ENCODE data around the gene FBF1. TPM values are rescaled to one million over a fixed set of nuclear protein-coding genes. Genes with fewer than 3 reads are reported as not detected.

The FBF1 gene
- total and polyA plus RNA-seq, 5 experiments from 2014 or later, result 2.4 to 54.6 (median 8.0) TPM

- H3K36me3 Mint-ChIP-seq, result peaks cover 0 to 12% (median 0%) of the 10 kb centered on the region in 3 donors
- H3K4me3 Mint-ChIP-seq, result peak overlapping the region; percentile 74 to 96 (median 90)
- no peaks in the 10 kb centered on the region for H3K27me3 Mint-ChIP-seq
- H3K9me3 Mint-ChIP-seq, result no peaks in the 10 kb centered on the region
- peaks cover 3 to 18% (median 15%) of the 10 kb centered on the region in 4 donors for H3K4me1 Mint-ChIP-seq
- POLR2A ChIA-PET, result interaction anchor here (0.5 to 1.3 kb wide), 10 partner anchors 10 to 510 kb away, joined by 3 to 17 read pairs (median 4); partner anchors contain the start of genes ACOX1, TEN1, TRIM65 and UNK
- DNase-seq (no peak), ATAC-seq (no peak)
- peak overlapping the region in 8 of 10 donors; percentile 19 to 97 (median 86) for H3K27ac Mint-ChIP-seq
Measured at GRCh38 chr17:75941442-75941819, 589 bp upstream of the FBF1 start.

GRCh38 chr17:75937652-75938051 is 3.2 kb downstream of the FBF1 start:
- Mint-ChIP-seq H3K36me3 (peaks cover 0 to 2% (median 0%) of the 10 kb centered on the region in 3 donors), H3K4me3 (peak overlapping the region in 1 of 10 donors; percentile 15), H3K27me3 (no peaks in the 10 kb centered on the region), H3K9me3 (no peaks in the 10 kb centered on the region), H3K27ac (no peak overlapping the region), H3K4me1 (peaks cover 3 to 18% (median 15%) of the 10 kb centered on the region in 4 donors)
- DNase-seq (no peak), ATAC-seq (no peak)
- POLR2A ChIA-PET, result no interaction called here

- no peaks in the 10 kb centered on the region for H3K27me3 Mint-ChIP-seq
- peaks cover 0 to 4% (median 3%) of the 10 kb centered on the region in 3 donors for H3K36me3 Mint-ChIP-seq
- no peak overlapping the region for H3K4me3 Mint-ChIP-seq
- DNase-seq (no peak), ATAC-seq (no peak)
- no peaks in the 10 kb centered on the region for H3K9me3 Mint-ChIP-seq
- H3K4me1 Mint-ChIP-seq, result no peaks in the 10 kb centered on the region
- H3K27ac Mint-ChIP-seq, result no peak overlapping the region
- POLR2A ChIA-PET, result no interaction called here
Measured at GRCh38 chr17:75933808-75934207, 7.0 kb downstream of the FBF1 start.

DNA sequence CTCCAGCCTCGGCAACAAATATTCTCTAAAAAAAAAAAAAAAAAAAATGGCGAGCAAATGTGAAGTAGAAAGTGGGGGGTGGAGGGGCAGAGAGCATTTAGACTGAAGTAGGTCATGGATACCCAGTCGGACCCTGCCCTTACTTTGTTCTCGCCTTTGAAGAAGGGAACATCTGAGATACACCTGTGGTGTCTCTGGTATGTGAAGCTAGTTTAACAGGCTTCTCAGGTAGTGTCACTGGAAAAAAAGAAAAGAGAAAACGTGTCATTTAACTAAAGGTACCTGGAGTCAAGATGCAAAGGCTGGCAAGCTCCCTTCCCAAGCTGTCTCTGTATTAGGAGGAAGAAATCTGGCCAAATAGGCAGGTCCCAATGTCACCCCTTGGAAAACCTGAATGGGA is 8.0 kb downstream of the FBF1 start:
- POLR2A ChIA-PET, result no interaction called here
- H3K27me3 Mint-ChIP-seq, result no peaks in the 10 kb centered on the region
- H3K4me3 Mint-ChIP-seq, result no peak overlapping the region
- H3K9me3 Mint-ChIP-seq, result no peaks in the 10 kb centered on the region
- no peak overlapping the region for H3K27ac Mint-ChIP-seq
- no peak for DNase-seq
- no peak for ATAC-seq
- peaks cover 0 to 4% (median 3%) of the 10 kb centered on the region in 3 donors for H3K36me3 Mint-ChIP-seq
- H3K4me1 Mint-ChIP-seq, result no peaks in the 10 kb centered on the region

GRCh38 chr17:75931062-75931461 is 9.8 kb downstream of the FBF1 start:
- POLR2A ChIA-PET, result no interaction called here
- no peak for DNase-seq
- Mint-ChIP-seq H3K27me3 (no peaks in the 10 kb centered on the region), H3K9me3 (no peaks in the 10 kb centered on the region), H3K4me1 (no peaks in the 10 kb centered on the region), H3K4me3 (no peak overlapping the region), H3K27ac (peak overlapping the region in 1 of 10 donors; percentile 43), H3K36me3 (peaks cover 0 to 10% (median 3%) of the 10 kb centered on the region in 3 donors)
- no peak for ATAC-seq

DNA sequence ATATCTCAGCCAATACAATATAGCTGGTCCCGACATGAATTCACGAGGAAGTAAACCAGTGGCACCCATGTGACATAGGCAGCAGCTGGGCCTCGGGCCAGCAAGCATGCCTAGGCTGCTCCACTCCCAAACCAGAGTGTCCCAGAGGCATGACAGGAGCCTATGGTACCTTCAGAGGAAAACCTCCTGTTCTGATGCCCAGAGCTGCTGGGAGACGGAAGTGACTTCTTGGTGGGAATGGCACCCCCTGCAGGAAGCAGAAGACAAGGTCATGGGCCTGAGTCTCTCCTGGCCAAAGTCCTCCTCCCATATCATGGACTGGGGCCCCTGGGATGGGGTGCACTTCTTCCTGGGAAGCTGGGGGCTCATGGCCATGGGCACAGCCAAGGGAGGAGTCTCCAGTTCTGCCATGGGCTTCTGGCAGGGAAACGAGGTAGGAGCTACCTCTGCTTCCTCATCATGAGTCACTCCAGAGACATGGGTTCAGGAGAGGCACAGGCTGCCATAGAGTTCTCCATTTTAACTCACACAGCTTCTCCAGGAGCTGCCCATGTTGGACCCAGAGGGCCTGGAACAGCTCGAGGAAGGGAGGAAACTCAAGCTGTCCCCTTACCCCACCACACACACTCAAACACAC is 13.4 kb downstream of the FBF1 start:
- Mint-ChIP-seq H3K4me1 (no peaks in the 10 kb centered on the region), H3K4me3 (no peak overlapping the region), H3K27ac (no peak overlapping the region), H3K27me3 (no peaks in the 10 kb centered on the region), H3K9me3 (no peaks in the 10 kb centered on the region), H3K36me3 (peaks cover 0 to 8% (median 3%) of the 10 kb centered on the region in 3 donors)
- no peak for ATAC-seq
- DNase-seq, result no peak
- POLR2A ChIA-PET, result interaction anchor here (0.6 to 1.2 kb wide), 2 partner anchors 9 to 42 kb away, joined by 3 to 6 read pairs; no protein-coding TSS in a partner anchor

DNA sequence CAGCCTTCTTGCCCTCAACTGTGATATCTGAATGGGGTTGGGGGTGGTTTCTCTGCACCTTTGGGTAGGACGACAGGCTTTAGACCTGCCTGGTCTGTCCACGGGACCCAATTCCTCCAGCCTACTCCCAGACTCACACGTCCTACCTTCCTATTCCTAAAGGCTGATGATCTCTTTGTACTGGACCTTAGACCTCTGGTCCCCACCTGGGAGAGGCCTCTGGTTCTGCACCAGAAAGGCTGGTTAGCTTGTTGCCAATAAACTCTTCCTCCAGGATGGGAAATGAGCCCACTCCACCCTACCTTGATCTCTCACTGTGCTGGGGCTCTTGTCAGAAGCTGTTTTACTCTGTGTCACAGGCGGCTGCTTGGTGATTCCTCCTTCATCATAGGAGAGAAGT is 14.4 kb downstream of the FBF1 start:
- H3K9me3 Mint-ChIP-seq, result no peaks in the 10 kb centered on the region
- POLR2A ChIA-PET, result interaction anchor here (0.5 kb wide), 1 partner anchor 40 kb away, joined by 8 read pairs; no protein-coding TSS in a partner anchor
- no peaks in the 10 kb centered on the region for H3K27me3 Mint-ChIP-seq
- peaks cover 0 to 8% (median 3%) of the 10 kb centered on the region in 3 donors for H3K36me3 Mint-ChIP-seq
- H3K4me1 Mint-ChIP-seq, result no peaks in the 10 kb centered on the region
- DNase-seq (no peak), ATAC-seq (no peak)
- no peak overlapping the region for H3K27ac Mint-ChIP-seq
- H3K4me3 Mint-ChIP-seq, result no peak overlapping the region

DNA sequence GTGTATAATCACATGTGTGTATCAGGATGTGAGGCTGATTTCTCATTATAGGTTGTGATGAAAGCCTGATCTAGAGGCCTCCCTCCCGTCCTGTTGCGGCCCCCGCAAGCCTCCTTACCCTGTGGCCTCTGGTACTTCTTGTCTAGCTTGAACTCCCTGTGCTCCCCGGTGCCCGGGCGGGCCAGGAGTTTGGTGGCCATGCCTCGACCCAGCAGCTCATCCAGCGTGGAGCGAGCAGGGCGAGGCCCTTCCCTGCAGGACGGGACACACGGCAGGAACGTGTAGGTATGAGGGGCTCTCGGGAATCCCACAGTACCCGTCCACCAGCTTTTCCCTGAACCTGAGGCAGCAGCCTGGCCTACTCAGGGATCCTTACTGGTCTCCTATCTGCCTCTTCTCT is 14.9 kb downstream of the FBF1 start:
- Mint-ChIP-seq H3K9me3 (no peaks in the 10 kb centered on the region), H3K4me1 (no peaks in the 10 kb centered on the region), H3K36me3 (peaks cover 0 to 8% (median 3%) of the 10 kb centered on the region in 3 donors), H3K27me3 (no peaks in the 10 kb centered on the region), H3K4me3 (no peak overlapping the region), H3K27ac (no peak overlapping the region)
- POLR2A ChIA-PET, result interaction anchor here (0.5 kb wide), 1 partner anchor 39 kb away, joined by 8 read pairs; no protein-coding TSS in a partner anchor
- ATAC-seq (no peak), DNase-seq (no peak)

DNA sequence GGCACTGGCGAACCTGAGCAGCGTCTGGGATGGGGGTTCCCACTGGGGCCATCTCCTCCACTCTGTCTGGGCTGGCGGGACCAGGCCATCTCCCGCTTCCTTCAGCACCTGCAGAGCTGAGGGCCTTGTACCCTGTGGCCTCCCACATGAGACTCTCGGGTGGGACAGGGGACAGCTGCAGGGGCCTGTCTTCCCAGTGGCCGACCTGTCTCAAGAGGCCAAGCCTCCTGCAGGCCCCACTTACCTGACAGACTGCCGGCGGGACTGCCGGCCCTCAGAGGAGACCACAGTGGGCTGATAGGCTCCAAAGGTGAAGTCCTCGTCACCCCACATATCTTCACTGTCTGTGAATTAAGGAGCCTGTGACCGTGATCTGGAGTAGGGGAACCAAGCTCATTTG is 15.7 kb downstream of the FBF1 start:
- Mint-ChIP-seq H3K9me3 (no peaks in the 10 kb centered on the region), H3K36me3 (peaks cover 0 to 8% (median 3%) of the 10 kb centered on the region in 3 donors), H3K4me1 (no peaks in the 10 kb centered on the region), H3K27ac (no peak overlapping the region), H3K4me3 (no peak overlapping the region), H3K27me3 (no peaks in the 10 kb centered on the region)
- ATAC-seq, result no peak
- no peak for DNase-seq
- POLR2A ChIA-PET, result no interaction called here

- no peaks in the 10 kb centered on the region for H3K27me3 Mint-ChIP-seq
- H3K4me1 Mint-ChIP-seq, result no peaks in the 10 kb centered on the region
- H3K36me3 Mint-ChIP-seq, result peaks cover 0 to 9% (median 0%) of the 10 kb centered on the region in 3 donors
- H3K9me3 Mint-ChIP-seq, result no peaks in the 10 kb centered on the region
- peak overlapping the region in 1 of 10 donors; percentile 47 for H3K27ac Mint-ChIP-seq
- POLR2A ChIA-PET, result no interaction called here
- no peak overlapping the region for H3K4me3 Mint-ChIP-seq
- DNase-seq, result no peak
- ATAC-seq, result no peak
Measured at GRCh38 chr17:75922963-75923874, 17.6 kb downstream of the FBF1 start.

DNA sequence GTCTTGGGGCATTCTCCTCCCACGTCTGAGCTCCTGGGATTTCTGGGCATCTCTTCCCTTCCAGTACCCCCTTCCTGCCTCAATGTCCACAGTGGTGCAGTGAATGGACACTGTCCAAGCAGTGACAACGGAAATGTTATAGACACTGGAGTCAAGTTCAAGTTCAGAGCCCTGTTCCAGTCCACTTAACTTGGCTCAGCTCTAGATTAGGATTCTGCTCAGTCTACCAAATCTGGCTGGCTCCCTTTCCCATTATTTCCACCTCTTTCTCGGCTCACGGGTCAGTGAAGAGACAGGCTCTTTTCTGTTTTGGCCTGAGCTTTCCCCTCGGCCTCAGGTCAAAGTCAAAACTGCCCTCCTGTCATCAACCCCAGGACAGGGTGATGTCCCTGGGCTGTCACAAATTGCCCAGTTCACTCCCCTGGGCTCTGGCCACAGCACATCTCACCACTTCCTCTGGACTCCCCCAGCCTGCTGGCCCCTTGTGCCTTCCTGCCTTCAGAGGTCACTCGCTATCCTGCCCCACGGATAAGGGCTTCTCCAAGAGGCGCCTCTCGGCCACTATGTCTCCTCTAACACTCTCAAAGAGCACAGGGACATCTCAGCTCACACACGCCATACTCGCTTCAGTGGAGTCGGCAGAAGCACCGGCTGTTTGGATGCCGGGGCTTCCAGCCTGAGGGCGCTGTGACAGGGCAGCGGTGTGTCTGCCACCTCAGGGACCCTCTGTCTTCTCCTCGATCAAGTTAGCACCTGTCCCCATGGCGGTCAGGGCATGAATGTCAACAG is 18.5 kb downstream of the FBF1 start:
- no peaks in the 10 kb centered on the region for H3K9me3 Mint-ChIP-seq
- POLR2A ChIA-PET, result interaction anchor here (0.6 kb wide), 1 partner anchor 52 kb away, joined by 8 read pairs; no protein-coding TSS in a partner anchor
- H3K36me3 Mint-ChIP-seq, result peaks cover 0 to 9% (median 0%) of the 10 kb centered on the region in 3 donors
- peak overlapping the region in 1 of 10 donors; percentile 11 for H3K27ac Mint-ChIP-seq
- no peak overlapping the region for H3K4me3 Mint-ChIP-seq
- DNase-seq (no peak), ATAC-seq (no peak)
- no peaks in the 10 kb centered on the region for H3K4me1 Mint-ChIP-seq
- H3K27me3 Mint-ChIP-seq, result no peaks in the 10 kb centered on the region

GRCh38 chr17:75921596-75921995 is 19.2 kb downstream of the FBF1 start:
- POLR2A ChIA-PET, result interaction anchor here (0.6 kb wide), 1 partner anchor 53 kb away, joined by 8 read pairs; no protein-coding TSS in a partner anchor
- Mint-ChIP-seq H3K4me1 (peaks cover 0 to 2% (median 0%) of the 10 kb centered on the region in 4 donors), H3K36me3 (peaks cover 0 to 10% (median 0%) of the 10 kb centered on the region in 3 donors)

More at GRCh38 chr17:75921596-75921995, 19.2 kb downstream of the FBF1 start:
- Mint-ChIP-seq H3K27me3 (no peaks in the 10 kb centered on the region), H3K4me3 (no peak overlapping the region), H3K27ac (no peak overlapping the region), H3K9me3 (no peaks in the 10 kb centered on the region)
- DNase-seq (no peak), ATAC-seq (no peak)
